ENCODE results near the gene LETM1. TPM values are rescaled to one million over a fixed set of nuclear protein-coding genes. Genes with fewer than 3 reads are reported as not detected.

LETM1 gene
- total and polyA plus RNA-seq, 2 of the 13 experiments (the other 11 are each of a cell fraction or from before 2014, with no cell fraction given) = 9.7 to 41.6 TPM

GRCh38 chr4:1870578-1871443 lies 14.9 kb upstream of the LETM1 start, which contains the start of gene NSD2 (continued):
- TF ChIP-seq ATF4 (CRISPR knock-in tag; IDR thresholded peaks at IDR 0.05) (no peak), POGZ (CRISPR knock-in tag; IDR thresholded peaks at IDR 0.05) (no peak; the same call in 1 of the 2 replicates), ZNF446 (CRISPR knock-in tag; IDR thresholded peaks at IDR 0.05) (peak; percentile 83), SAP130 (CRISPR knock-in tag; IDR thresholded peaks at IDR 0.05; ENCODE audit: low read depth) (peak; percentile 46; the same call in 1 of the 2 replicates), ZNF281 (CRISPR knock-in tag; IDR thresholded peaks at IDR 0.05; ENCODE audit: borderline replicate concordance) (peak; percentile 14; the same call in 1 of the 2 replicates), NFYB (CRISPR knock-in tag; IDR thresholded peaks at IDR 0.05) (peak; percentile 59; the same call in 1 of the 2 replicates), ZNF598 (CRISPR knock-in tag; IDR thresholded peaks at IDR 0.05; ENCODE audit: borderline replicate concordance) (no peak), HOXA9 (CRISPR knock-in tag; IDR thresholded peaks at IDR 0.05; ENCODE audit: borderline replicate concordance) (no peak), PATZ1 (CRISPR knock-in tag; IDR thresholded peaks at IDR 0.05) (peak; percentile 60), ZFP36L1 (CRISPR knock-in tag; IDR thresholded peaks at IDR 0.05) (peak; percentile 42; the same call in 1 of the 2 replicates), ZC3H4 (CRISPR knock-in tag; IDR thresholded peaks at IDR 0.05; ENCODE audit: borderline replicate concordance) (no peak), NONO (IDR thresholded peaks at IDR 0.05) (no peak), NONO (CRISPR knock-in tag; conservative IDR thresholded peaks at IDR 0.05) (peak; percentile 48; the same call in 1 of the 2 replicates), SP140L (CRISPR knock-in tag; IDR thresholded peaks at IDR 0.05; ENCODE audit: borderline replicate concordance) (no peak), TFDP2 (CRISPR knock-in tag; IDR thresholded peaks at IDR 0.05) (peak; percentile 95), ZMAT3 (CRISPR knock-in tag; conservative IDR thresholded peaks at IDR 0.05) (0 out of 2 replicates have a peak, but pooled peaks have one; percentile 54), ARNTL (CRISPR knock-in tag; IDR thresholded peaks at IDR 0.05) (0 out of 2 replicates have a peak, but pooled peaks have one; percentile 46), SIX1 (CRISPR knock-in tag; IDR thresholded peaks at IDR 0.05; ENCODE audit: borderline replicate concordance) (no peak), RBAK (CRISPR knock-in tag; IDR thresholded peaks at IDR 0.05) (no peak), ZNF552 (CRISPR knock-in tag; IDR thresholded peaks at IDR 0.05; ENCODE audit: borderline replicate concordance) (peak; percentile 92)
